Measurements from ENCODE around the gene RBBP8NL. TPM values are rescaled to one million over a fixed set of nuclear protein-coding genes. Genes with fewer than 3 reads are reported as not detected.
"Not testable (repeated sequence)": the region's sequence is repeated elsewhere in the genome, so short reads cannot be mapped to it uniquely, and the experiment has no call there.

The RBBP8NL gene
- total RNA-seq, 2 donors from 2014 or later: 0.40 TPM; not detected in 1

DNA sequence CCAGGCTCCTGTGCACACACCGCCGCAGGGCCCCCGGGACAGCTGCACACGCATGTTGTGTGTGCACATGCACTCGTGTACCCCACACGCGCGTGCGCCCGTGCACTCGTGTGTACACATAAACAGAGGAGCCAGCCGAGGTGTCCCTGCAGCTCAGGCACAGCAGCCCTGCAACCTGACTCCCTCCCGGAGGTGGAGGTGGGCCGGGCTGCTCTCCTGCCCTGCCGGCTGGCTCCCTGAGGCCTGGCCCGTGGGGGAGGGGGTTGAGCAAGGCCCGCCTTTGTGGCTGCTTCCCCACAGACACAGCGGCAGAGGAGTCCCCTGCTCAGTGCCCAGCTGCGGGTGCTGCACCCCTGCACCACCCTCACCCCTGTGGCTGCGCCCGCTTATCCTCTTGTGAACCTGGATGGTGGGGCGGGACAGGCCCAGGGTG lies 624 bp downstream of the RBBP8NL start:
- peak overlapping the region; percentile 17 for H3K4me3 Mint-ChIP-seq
- H3K9ac ChIP-seq (ENCODE audit: extremely low read depth, low read length, poor library complexity, severe bottlenecking): no peak overlapping the region
- no peaks in the 10 kb centered on the region for H3K36me3 Mint-ChIP-seq (ENCODE audit: low read depth)
- no peak overlapping the region for H3K27ac ChIP-seq (ENCODE audit: low read depth, low read length)
- H3K27ac Mint-ChIP-seq: no peak overlapping the region
- TF ChIP-seq CTCF (conservative IDR thresholded peaks at IDR 0.05): no peak
- no peaks in the 10 kb centered on the region for H3K36me3 ChIP-seq (ENCODE audit: control insufficient read depth, insufficient read depth, low read length)
- no peaks in the 10 kb centered on the region for H3K9me3 Mint-ChIP-seq
- peaks cover 10% of the 10 kb centered on the region for H3K4me1 ChIP-seq (ENCODE audit: control insufficient read depth, insufficient read depth, low read length)
- peaks cover 15% of the 10 kb centered on the region for H3K4me1 Mint-ChIP-seq
- peak; percentile 87 for DNase-seq
- WGBS, 2 experiments (ENCODE audit: insufficient coverage in 1 of 2, insufficient read length in 1 of 2): 60 to 73% methylated on average over 8 to 22 of the region's 22 CpGs
- H3K27me3 Mint-ChIP-seq (ENCODE audit: insufficient read depth): peaks cover 3% of the 10 kb centered on the region
- no peaks in the 10 kb centered on the region for H3K9me3 ChIP-seq (ENCODE audit: control insufficient read depth, low read length)
- peaks cover 9% of the 10 kb centered on the region for H3K27me3 ChIP-seq (ENCODE audit: control insufficient read depth, insufficient read depth, low read length, poor library complexity, severe bottlenecking)
- no peak overlapping the region for H3K4me3 ChIP-seq (ENCODE audit: low read length)

- H3K36me3 ChIP-seq (ENCODE audit: control insufficient read depth, insufficient read depth, low read length); H3K4me3 Mint-ChIP-seq; H3K4me3 ChIP-seq (ENCODE audit: low read length); H3K9me3 Mint-ChIP-seq; H3K36me3 Mint-ChIP-seq (ENCODE audit: low read depth); H3K27me3 ChIP-seq (ENCODE audit: control insufficient read depth, insufficient read depth, low read length, poor library complexity, severe bottlenecking); H3K9ac ChIP-seq (ENCODE audit: extremely low read depth, low read length, poor library complexity, severe bottlenecking); H3K27me3 Mint-ChIP-seq (ENCODE audit: insufficient read depth); DNase-seq; H3K4me1 ChIP-seq (ENCODE audit: control insufficient read depth, insufficient read depth, low read length); H3K27ac Mint-ChIP-seq; H3K27ac ChIP-seq (ENCODE audit: low read depth, low read length); H3K9me3 ChIP-seq (ENCODE audit: control insufficient read depth, low read length): not testable (repeated sequence)
- WGBS, 2 experiments (ENCODE audit: insufficient coverage in 1 of 2, insufficient read length in 1 of 2): 94 to 95% methylated on average over 4 of the region's 4 CpGs
- H3K4me1 Mint-ChIP-seq: peaks cover 13% of the 10 kb centered on the region
These were observed 1.3 kb downstream of the RBBP8NL start for GRCh38 chr20:62426059-62426348.

DNA sequence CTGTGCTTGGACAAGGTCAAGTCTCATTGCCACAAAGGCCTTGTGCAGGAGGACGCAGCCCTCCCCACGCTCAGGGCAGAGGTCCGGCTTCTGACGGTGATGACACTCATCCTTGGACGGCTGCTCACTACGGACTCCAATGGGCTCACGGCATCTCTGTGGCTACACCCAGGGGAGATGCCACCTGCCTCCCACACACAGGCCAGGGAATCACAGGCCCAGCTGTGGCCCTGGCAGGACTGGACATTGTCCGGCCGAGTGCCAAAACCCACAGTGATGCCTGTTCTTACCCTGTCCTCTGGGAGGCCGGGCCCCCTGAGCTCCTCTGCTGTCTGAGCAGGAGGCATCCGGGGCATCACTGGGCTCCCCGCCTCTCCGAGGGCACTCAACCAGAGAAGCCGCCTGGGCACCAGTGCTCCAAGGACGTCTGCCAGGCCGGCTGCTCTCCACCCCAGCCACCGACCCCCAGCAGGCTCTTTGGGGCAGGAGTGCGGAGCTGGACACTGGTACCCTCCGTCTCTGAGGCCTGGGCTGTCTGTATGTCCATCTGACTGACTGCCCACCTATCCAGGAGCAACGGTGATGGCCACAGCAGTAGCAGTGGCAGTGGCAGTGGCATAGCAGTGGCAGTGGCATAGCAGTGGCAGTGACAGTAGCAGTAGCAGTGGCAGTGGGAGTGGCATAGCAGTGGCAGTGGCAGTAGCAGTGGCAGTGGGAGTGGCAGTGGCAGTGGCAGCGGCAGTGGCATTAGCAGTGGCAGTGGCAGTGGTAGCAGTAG lies 1.9 kb downstream of the RBBP8NL start:
- Mint-ChIP-seq H3K9me3 (no peaks in the 10 kb centered on the region), H3K4me1 (peaks cover 10% of the 10 kb centered on the region), H3K4me3 (no peak overlapping the region), H3K27me3 (ENCODE audit: insufficient read depth) (peaks cover 3% of the 10 kb centered on the region), H3K36me3 (ENCODE audit: low read depth) (no peaks in the 10 kb centered on the region), H3K27ac (no peak overlapping the region)
- no peak for DNase-seq
- 91 to 92% methylated on average over 14 to 21 of the region's 21 CpGs for WGBS, 2 experiments (ENCODE audit: insufficient coverage in 1 of 2, insufficient read length in 1 of 2)
- Histone ChIP-seq H3K36me3 (ENCODE audit: control insufficient read depth, insufficient read depth, low read length) (no peaks in the 10 kb centered on the region), H3K4me3 (ENCODE audit: low read length) (no peak overlapping the region), H3K9ac (ENCODE audit: extremely low read depth, low read length, poor library complexity, severe bottlenecking) (no peak overlapping the region), H3K4me1 (ENCODE audit: control insufficient read depth, insufficient read depth, low read length) (peaks cover 5% of the 10 kb centered on the region), H3K27ac (ENCODE audit: low read depth, low read length) (no peak overlapping the region), H3K27me3 (ENCODE audit: control insufficient read depth, insufficient read depth, low read length, poor library complexity, severe bottlenecking) (peaks cover 4% of the 10 kb centered on the region), H3K9me3 (ENCODE audit: control insufficient read depth, low read length) (no peaks in the 10 kb centered on the region)
- no peak for TF ChIP-seq CTCF (conservative IDR thresholded peaks at IDR 0.05)
